ENCODE results near the gene RNF130. TPM values are rescaled to one million over a fixed set of nuclear protein-coding genes. Genes with fewer than 3 reads are reported as not detected.

The RNF130 gene
- total RNA-seq, 1 donor from 2014 or later, result 19.8 TPM

DNA sequence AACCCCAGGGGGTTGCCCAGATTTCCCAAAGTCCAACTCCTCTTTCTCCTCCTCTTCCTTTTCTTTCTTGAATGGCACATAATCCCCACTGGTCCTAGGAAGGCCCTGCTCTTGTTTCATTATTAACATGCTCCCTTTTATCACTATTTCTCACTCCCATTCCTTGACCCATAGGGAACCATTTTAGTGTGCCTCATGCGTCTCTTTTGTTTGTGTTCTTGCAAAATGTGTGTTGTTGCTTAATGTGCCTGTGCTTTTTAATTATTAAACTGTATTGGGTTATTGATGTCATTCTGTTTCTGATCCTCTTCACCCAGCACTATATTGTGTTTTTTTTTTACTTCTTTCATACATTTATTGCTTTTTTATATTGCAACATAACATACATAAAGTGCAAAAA, 4.1 kb upstream of the RNF130 start:
- H3K27ac ChIP-seq (ENCODE audit: low read depth, low read length), result no peak overlapping the region
- H3K27me3 ChIP-seq (ENCODE audit: control insufficient read depth in 3 of 3, insufficient read depth in 3 of 3, low read length in 3 of 3), result peaks cover 6 to 19% (median 7%) of the 10 kb centered on the region in 3 donors
- H3K9me3 ChIP-seq (ENCODE audit: control insufficient read depth in 3 of 3, low read length in 3 of 3), result no peaks in the 10 kb centered on the region
- H3K9ac ChIP-seq (ENCODE audit: low read depth in 1 of 3, low read length in 3 of 3), result no peak overlapping the region
- H3K4me1 ChIP-seq (ENCODE audit: control insufficient read depth in 3 of 3, insufficient read depth in 3 of 3, low read length in 3 of 3), result peaks cover 3 to 6% (median 4%) of the 10 kb centered on the region in 3 donors
- H3K4me3 ChIP-seq (ENCODE audit: low read length in 3 of 3), result no peak overlapping the region
- no peaks in the 10 kb centered on the region for H3K36me3 ChIP-seq (ENCODE audit: control insufficient read depth in 3 of 3, insufficient read depth in 3 of 3, low read length in 3 of 3)

DNA sequence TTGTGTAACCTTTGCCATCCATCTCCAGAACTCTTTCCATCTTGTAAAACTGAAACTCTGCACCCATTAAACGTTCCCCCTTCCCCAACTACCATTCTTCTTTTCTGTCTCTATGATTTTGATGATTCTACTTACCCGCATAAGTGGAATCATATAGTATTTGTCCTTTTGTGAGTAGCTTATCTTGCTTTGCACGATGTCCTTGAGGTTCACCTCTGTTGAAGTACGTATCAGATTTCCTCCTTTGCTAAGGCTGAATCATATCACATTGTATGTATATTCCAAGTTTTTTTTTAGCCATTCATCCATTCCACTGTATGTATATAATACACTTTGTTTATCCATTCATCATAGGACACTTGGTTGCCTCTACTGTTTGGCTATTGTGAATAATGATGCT, 2.9 kb upstream of the RNF130 start:
- H3K9me3 ChIP-seq (ENCODE audit: control insufficient read depth in 3 of 3, low read length in 3 of 3), result no peaks in the 10 kb centered on the region
- no peak overlapping the region for H3K4me3 ChIP-seq (ENCODE audit: low read length in 3 of 3)
- no peak overlapping the region for H3K27ac ChIP-seq (ENCODE audit: low read depth, low read length)
- H3K36me3 ChIP-seq (ENCODE audit: control insufficient read depth in 3 of 3, insufficient read depth in 3 of 3, low read length in 3 of 3), result no peaks in the 10 kb centered on the region
- H3K9ac ChIP-seq (ENCODE audit: low read depth in 1 of 3, low read length in 3 of 3), result no peak overlapping the region
- peaks cover 14 to 16% (median 14%) of the 10 kb centered on the region in 3 donors for H3K4me1 ChIP-seq (ENCODE audit: control insufficient read depth in 3 of 3, insufficient read depth in 3 of 3, low read length in 3 of 3)
- peaks cover 0 to 14% (median 0%) of the 10 kb centered on the region in 3 donors for H3K27me3 ChIP-seq (ENCODE audit: control insufficient read depth in 3 of 3, insufficient read depth in 3 of 3, low read length in 3 of 3)

DNA sequence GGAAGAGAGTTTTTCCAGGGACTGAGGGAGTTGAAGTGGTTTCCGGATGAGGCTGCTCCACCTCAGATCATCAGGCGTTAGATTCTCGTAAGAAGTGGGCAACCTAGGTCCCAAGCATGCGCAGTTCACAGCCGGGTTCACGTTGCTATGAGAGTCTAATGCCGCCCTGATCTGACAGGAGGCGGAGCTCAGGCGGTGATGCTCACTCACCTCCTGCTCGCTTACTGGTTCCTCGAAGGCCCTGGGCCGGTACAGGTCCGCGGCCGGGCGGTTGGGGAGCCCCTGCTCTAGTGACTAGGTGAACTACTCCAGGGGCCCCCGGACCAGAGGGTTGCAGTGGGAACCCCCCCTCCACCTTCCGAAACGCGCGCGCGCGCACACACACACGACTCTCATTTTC, 997 bp upstream of the RNF130 start:
- Histone ChIP-seq H3K27me3 (ENCODE audit: control insufficient read depth in 3 of 3, insufficient read depth in 3 of 3, low read length in 3 of 3) (no peaks in the 10 kb centered on the region), H3K36me3 (ENCODE audit: control insufficient read depth in 3 of 3, insufficient read depth in 3 of 3, low read length in 3 of 3) (no peaks in the 10 kb centered on the region), H3K4me1 (ENCODE audit: control insufficient read depth in 3 of 3, insufficient read depth in 3 of 3, low read length in 3 of 3) (peaks cover 14 to 18% (median 15%) of the 10 kb centered on the region in 3 donors), H3K9ac (ENCODE audit: low read depth in 1 of 3, low read length in 3 of 3) (peak overlapping the region in 1 of 3 donors; percentile 50), H3K9me3 (ENCODE audit: control insufficient read depth in 3 of 3, low read length in 3 of 3) (no peaks in the 10 kb centered on the region), H3K27ac (ENCODE audit: low read depth, low read length) (no peak overlapping the region), H3K4me3 (ENCODE audit: low read length in 3 of 3) (peak overlapping the region in 1 of 3 donors; percentile 45)

DNA sequence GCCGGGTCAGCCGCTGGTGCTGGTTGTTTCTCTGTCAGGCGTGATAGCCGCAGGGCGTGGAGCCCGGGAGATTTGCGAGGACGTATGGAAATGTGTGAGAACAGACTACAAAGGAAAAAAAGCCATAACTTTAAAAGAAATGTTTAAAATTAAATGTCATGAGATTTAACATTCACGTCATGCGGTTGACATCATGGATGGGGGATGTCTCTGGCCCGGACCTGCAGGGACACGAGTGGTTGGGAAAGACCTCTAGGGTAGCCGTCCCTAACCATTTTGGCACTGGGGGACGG, 643 bp upstream of the RNF130 start:
- H3K4me1 ChIP-seq (ENCODE audit: control insufficient read depth in 3 of 3, insufficient read depth in 3 of 3, low read length in 3 of 3), result peaks cover 14 to 18% (median 15%) of the 10 kb centered on the region in 3 donors
- H3K9ac ChIP-seq (ENCODE audit: low read depth in 1 of 3, low read length in 3 of 3), result peak overlapping the region in 2 of 3 donors; percentile 50 to 81
- peak overlapping the region; percentile 87 for H3K27ac ChIP-seq (ENCODE audit: low read depth, low read length)
- no peaks in the 10 kb centered on the region for H3K27me3 ChIP-seq (ENCODE audit: control insufficient read depth in 3 of 3, insufficient read depth in 3 of 3, low read length in 3 of 3)
- no peaks in the 10 kb centered on the region for H3K9me3 ChIP-seq (ENCODE audit: control insufficient read depth in 3 of 3, low read length in 3 of 3)
- H3K36me3 ChIP-seq (ENCODE audit: control insufficient read depth in 3 of 3, insufficient read depth in 3 of 3, low read length in 3 of 3), result no peaks in the 10 kb centered on the region
- peak overlapping the region; percentile 45 to 87 (median 80) for H3K4me3 ChIP-seq (ENCODE audit: low read length in 3 of 3)

DNA sequence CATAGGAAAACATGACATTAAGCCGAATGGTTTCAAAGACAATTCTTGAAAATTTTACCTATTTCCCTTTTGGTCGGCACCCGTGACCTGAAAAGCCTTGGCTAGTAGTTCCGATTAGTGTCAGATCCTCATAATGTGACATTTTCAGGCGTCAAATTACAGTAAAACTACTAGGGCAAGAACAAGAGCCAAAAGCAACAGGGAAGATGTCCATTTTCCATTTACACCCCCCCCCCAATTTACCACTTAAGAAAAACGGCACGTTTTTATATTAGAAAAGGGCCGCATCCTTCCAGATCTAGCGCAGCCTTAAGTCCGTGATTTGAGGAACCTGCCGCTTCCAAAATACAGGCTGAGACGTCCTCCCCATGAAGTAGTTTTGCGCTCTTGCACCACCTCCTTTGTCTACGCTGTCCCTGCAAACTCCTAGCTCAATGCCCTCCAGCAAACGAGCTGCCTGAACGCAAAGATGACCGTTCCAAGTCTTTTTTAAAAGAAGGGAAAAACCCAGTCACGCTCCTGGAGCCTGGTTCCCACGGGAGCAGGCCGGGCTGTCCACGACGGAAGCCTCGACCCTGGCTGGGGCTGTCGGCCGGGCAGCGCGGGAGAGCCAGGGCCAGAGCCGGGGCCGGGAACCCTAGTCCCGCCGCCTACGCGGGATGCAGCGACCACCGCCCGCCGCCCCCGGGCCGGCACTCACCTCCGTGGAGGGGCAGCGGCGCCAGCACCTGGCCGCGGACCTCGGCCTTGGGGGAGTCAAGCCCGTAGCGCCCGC, 616 bp downstream of the RNF130 start:
- no peaks in the 10 kb centered on the region for H3K9me3 ChIP-seq (ENCODE audit: control insufficient read depth in 3 of 3, low read length in 3 of 3)
- peaks cover 14 to 18% (median 15%) of the 10 kb centered on the region in 3 donors for H3K4me1 ChIP-seq (ENCODE audit: control insufficient read depth in 3 of 3, insufficient read depth in 3 of 3, low read length in 3 of 3)
- peak overlapping the region; percentile 77 for H3K27ac ChIP-seq (ENCODE audit: low read depth, low read length)
- peak overlapping the region; percentile 80 to 89 (median 87) for H3K4me3 ChIP-seq (ENCODE audit: low read length in 3 of 3)
- no peaks in the 10 kb centered on the region for H3K36me3 ChIP-seq (ENCODE audit: control insufficient read depth in 3 of 3, insufficient read depth in 3 of 3, low read length in 3 of 3)
- H3K27me3 ChIP-seq (ENCODE audit: control insufficient read depth in 3 of 3, insufficient read depth in 3 of 3, low read length in 3 of 3), result no peaks in the 10 kb centered on the region
- peak overlapping the region; percentile 86 to 91 (median 88) for H3K9ac ChIP-seq (ENCODE audit: low read depth in 1 of 3, low read length in 3 of 3)

DNA sequence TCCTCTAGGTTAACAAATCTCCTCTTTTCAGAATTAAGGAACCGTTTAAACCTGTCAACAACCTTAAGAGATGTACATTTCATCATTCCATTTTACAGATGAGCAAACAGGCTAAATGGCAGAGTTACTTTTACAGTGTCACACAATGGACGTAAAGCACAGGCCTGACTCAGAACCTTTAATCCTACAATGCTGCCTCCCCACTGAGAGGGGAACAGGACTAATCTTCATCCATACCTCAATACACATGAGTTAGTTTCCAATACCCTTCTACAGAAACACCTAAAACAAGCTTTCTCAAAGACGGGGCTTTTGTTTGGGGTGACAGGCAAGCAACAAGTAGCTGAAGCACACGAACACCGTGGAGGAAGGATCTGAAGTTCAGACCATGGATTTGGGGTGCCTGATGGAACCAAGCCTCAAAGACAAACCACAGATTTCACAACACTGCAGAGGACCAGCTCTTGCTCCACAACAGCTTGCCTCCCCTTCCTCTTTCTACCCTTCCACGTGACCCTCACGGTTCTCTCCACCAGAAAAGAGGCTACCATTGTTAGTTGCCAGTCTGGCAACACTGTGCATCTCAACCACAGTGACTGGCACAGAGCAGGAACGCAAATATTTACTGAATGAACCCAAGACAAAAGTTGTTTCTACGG, 1.8 kb downstream of the RNF130 start:
- peak overlapping the region; percentile 80 to 89 (median 87) for H3K4me3 ChIP-seq (ENCODE audit: low read length in 3 of 3)
- peak overlapping the region in 1 of 3 donors; percentile 91 for H3K9ac ChIP-seq (ENCODE audit: low read depth in 1 of 3, low read length in 3 of 3)
- peak overlapping the region; percentile 8 for H3K27ac ChIP-seq (ENCODE audit: low read depth, low read length)
- peaks cover 14 to 18% (median 15%) of the 10 kb centered on the region in 3 donors for H3K4me1 ChIP-seq (ENCODE audit: control insufficient read depth in 3 of 3, insufficient read depth in 3 of 3, low read length in 3 of 3)
- H3K9me3 ChIP-seq (ENCODE audit: control insufficient read depth in 3 of 3, low read length in 3 of 3), result no peaks in the 10 kb centered on the region
- no peaks in the 10 kb centered on the region for H3K36me3 ChIP-seq (ENCODE audit: control insufficient read depth in 3 of 3, insufficient read depth in 3 of 3, low read length in 3 of 3)
- H3K27me3 ChIP-seq (ENCODE audit: control insufficient read depth in 3 of 3, insufficient read depth in 3 of 3, low read length in 3 of 3), result no peaks in the 10 kb centered on the region

DNA sequence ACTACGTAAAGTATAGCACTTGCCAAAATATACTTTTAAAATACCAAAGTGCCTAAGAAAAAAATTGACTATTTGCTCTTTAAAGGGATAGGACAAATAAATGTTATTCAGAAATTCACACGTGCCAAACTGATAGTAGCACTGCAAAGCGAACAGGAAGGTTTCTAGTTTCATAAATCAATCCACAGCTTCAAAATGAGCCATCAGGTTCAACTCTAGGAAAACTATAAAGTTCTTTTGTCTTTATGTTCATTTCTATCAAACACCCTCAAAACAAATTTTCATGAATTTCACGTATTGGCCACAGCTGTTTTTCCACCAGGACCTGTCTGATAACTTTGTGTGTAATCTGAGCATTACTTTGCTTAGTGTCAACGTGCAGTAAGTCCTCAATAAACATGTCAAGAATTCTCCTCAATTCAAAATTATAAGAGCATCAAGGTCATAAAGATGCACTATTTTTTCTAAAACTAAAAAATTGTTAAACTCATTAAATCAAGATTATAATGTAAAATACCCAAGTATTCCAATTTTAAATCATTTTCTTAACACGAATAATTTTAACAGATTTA, 3.0 kb downstream of the RNF130 start:
- Histone ChIP-seq H3K4me1 (ENCODE audit: control insufficient read depth in 3 of 3, insufficient read depth in 3 of 3, low read length in 3 of 3) (peaks cover 14 to 18% (median 15%) of the 10 kb centered on the region in 3 donors), H3K36me3 (ENCODE audit: control insufficient read depth in 3 of 3, insufficient read depth in 3 of 3, low read length in 3 of 3) (no peaks in the 10 kb centered on the region), H3K9ac (ENCODE audit: low read depth in 1 of 3, low read length in 3 of 3) (no peak overlapping the region), H3K9me3 (ENCODE audit: control insufficient read depth in 3 of 3, low read length in 3 of 3) (no peaks in the 10 kb centered on the region), H3K27me3 (ENCODE audit: control insufficient read depth in 3 of 3, insufficient read depth in 3 of 3, low read length in 3 of 3) (no peaks in the 10 kb centered on the region), H3K27ac (ENCODE audit: low read depth, low read length) (no peak overlapping the region), H3K4me3 (ENCODE audit: low read length in 3 of 3) (no peak overlapping the region)

DNA sequence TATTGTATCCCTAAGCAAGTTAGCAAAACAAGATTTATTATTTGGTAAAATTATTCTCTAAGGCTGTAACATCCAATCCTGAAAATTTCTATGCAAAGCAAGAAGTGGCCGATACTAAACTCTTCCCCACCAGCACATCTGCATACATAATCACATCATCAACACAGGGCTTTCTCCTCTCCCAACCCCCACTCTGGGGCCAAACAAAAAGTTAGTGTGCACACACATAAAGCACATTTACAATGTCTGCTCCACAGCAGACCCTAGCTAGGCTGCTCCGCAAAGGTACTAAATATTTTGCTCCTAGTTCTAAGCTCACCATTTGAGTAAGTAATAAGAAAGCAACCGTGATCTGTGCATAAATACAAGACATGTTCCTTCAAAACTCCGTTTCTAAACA, 3.6 kb downstream of the RNF130 start:
- no peaks in the 10 kb centered on the region for H3K27me3 ChIP-seq (ENCODE audit: control insufficient read depth in 3 of 3, insufficient read depth in 3 of 3, low read length in 3 of 3)
- no peak overlapping the region for H3K27ac ChIP-seq (ENCODE audit: low read depth, low read length)
- H3K9me3 ChIP-seq (ENCODE audit: control insufficient read depth in 3 of 3, low read length in 3 of 3), result no peaks in the 10 kb centered on the region
- H3K4me1 ChIP-seq (ENCODE audit: control insufficient read depth in 3 of 3, insufficient read depth in 3 of 3, low read length in 3 of 3), result peaks cover 14 to 18% (median 15%) of the 10 kb centered on the region in 3 donors
- H3K9ac ChIP-seq (ENCODE audit: low read depth in 1 of 3, low read length in 3 of 3), result no peak overlapping the region
- no peak overlapping the region for H3K4me3 ChIP-seq (ENCODE audit: low read length in 3 of 3)
- H3K36me3 ChIP-seq (ENCODE audit: control insufficient read depth in 3 of 3, insufficient read depth in 3 of 3, low read length in 3 of 3), result no peaks in the 10 kb centered on the region

DNA sequence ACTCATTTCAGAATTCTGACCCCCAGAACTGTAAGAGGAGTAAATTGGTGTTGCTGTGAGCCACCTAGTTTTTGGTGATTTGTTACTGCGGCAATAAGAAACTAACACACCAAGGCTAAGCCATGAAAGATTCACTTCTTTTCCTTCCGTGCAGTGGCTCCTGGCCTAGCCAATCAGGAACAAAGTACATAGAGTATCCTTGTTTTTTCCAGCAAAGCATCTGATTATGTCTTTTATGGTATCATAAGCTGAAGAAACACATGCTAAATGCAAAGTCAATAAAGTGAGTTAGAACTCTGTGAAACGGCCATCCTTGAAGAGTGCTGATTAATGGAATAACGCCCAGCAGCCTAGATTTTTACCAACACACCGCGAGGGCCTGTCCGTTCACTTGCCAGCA, 11.4 kb downstream of the RNF130 start:
- Histone ChIP-seq H3K27me3 (ENCODE audit: control insufficient read depth in 3 of 3, insufficient read depth in 3 of 3, low read length in 3 of 3) (no peaks in the 10 kb centered on the region), H3K9ac (ENCODE audit: low read depth in 1 of 3, low read length in 3 of 3) (no peak overlapping the region), H3K4me3 (ENCODE audit: low read length in 3 of 3) (no peak overlapping the region), H3K36me3 (ENCODE audit: control insufficient read depth in 3 of 3, insufficient read depth in 3 of 3, low read length in 3 of 3) (no peaks in the 10 kb centered on the region), H3K4me1 (ENCODE audit: control insufficient read depth in 3 of 3, insufficient read depth in 3 of 3, low read length in 3 of 3) (no peaks in the 10 kb centered on the region), H3K9me3 (ENCODE audit: control insufficient read depth in 3 of 3, low read length in 3 of 3) (no peaks in the 10 kb centered on the region), H3K27ac (ENCODE audit: low read depth, low read length) (no peak overlapping the region)

DNA sequence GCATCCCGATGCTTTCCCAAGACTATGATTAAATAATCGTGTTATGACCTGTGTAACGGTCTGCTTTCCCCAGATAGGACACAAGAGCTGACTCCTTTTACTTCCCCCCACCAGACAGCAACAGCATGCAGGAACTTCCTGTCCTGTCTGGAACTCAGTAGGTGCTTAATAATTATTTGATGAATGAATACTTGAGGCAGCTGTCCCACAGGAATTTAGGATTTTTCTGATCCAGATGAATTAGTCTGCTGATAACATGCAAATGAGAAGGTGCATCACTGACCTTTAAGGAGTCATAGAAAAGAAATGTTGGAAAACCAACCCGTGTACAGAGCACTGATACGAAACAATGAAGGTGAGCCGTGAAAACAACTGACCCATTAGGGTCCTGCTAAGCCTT, 12.2 kb downstream of the RNF130 start:
- Histone ChIP-seq H3K4me3 (ENCODE audit: low read length in 3 of 3) (no peak overlapping the region), H3K27me3 (ENCODE audit: control insufficient read depth in 3 of 3, insufficient read depth in 3 of 3, low read length in 3 of 3) (no peaks in the 10 kb centered on the region), H3K9ac (ENCODE audit: low read depth in 1 of 3, low read length in 3 of 3) (no peak overlapping the region), H3K9me3 (ENCODE audit: control insufficient read depth in 3 of 3, low read length in 3 of 3) (no peaks in the 10 kb centered on the region), H3K36me3 (ENCODE audit: control insufficient read depth in 3 of 3, insufficient read depth in 3 of 3, low read length in 3 of 3) (no peaks in the 10 kb centered on the region), H3K27ac (ENCODE audit: low read depth, low read length) (no peak overlapping the region), H3K4me1 (ENCODE audit: control insufficient read depth in 3 of 3, insufficient read depth in 3 of 3, low read length in 3 of 3) (no peaks in the 10 kb centered on the region)
